GM23248 (cell line): ENCODE data around the gene CCDC201. TPM values are rescaled to one million over a fixed set of nuclear protein-coding genes. Genes with fewer than 3 reads are reported as not detected.

ENCODE experiments used
- DNase-seq: peaks from one replicate; pipeline ENCODE4 v3.0.0-alpha.2; 2015
- H2AFZ ChIP-seq: fragments of 200-600 bp; sonication (generic); 2 replicates; pipeline ENCODE4 v1.6.1; 2016; ENCODE audit warnings: antibody characterized with exemption
- H3F3A ChIP-seq: fragments of 200-600 bp; sonication (generic); 2 replicates; pipeline ENCODE4 v1.6.1; 2016; ENCODE audit warnings: mild to moderate bottlenecking, antibody characterized with exemption, mixed run types; ENCODE audit not compliant: insufficient read depth
- H3K27ac ChIP-seq: fragments of 200-600 bp; sonication (generic); 2 replicates; pipeline ENCODE4 v1.5.1; 2016; ENCODE audit warnings: mild to moderate bottlenecking
- H3K27me3 ChIP-seq: fragments of 200-600 bp; sonication (generic); replicated peaks from 2 replicates; pipeline ENCODE4 v1.6.1; 2016; ENCODE audit warnings: mild to moderate bottlenecking; ENCODE audit not compliant: insufficient read depth
- H3K36me3 ChIP-seq: fragments of 200-600 bp; sonication (generic); 2 replicates; pipeline ENCODE4 v1.6.1; 2016; ENCODE audit warnings: low read depth, mild to moderate bottlenecking
- H3K4me1 ChIP-seq: fragments of 200-600 bp; sonication (generic); 2 replicates; pipeline ENCODE4 v1.6.1; 2016; ENCODE audit warnings: mild to moderate bottlenecking; ENCODE audit not compliant: insufficient read depth
- H3K4me2 ChIP-seq: fragments of 200-600 bp; sonication (generic); one replicate; pipeline ENCODE4 v1.6.1; 2016; ENCODE audit warnings: mild to moderate bottlenecking; ENCODE audit not compliant: unreplicated experiment
- H3K4me3 ChIP-seq: fragments of 200-600 bp; sonication (generic); 2 replicates; pipeline ENCODE4 v1.5.1; 2016; ENCODE audit warnings: mild to moderate bottlenecking
- H3K79me2 ChIP-seq: fragments of 200-600 bp; sonication (generic); 2 replicates; pipeline ENCODE4 v1.6.1; 2016; ENCODE audit warnings: mild to moderate bottlenecking; ENCODE audit not compliant: insufficient read depth
- H3K9ac ChIP-seq: fragments of 200-600 bp; sonication (generic); 2 replicates; pipeline ENCODE4 v1.6.1; 2016; ENCODE audit warnings: mild to moderate bottlenecking
- H3K9me2 ChIP-seq: fragments of 200-600 bp; sonication (generic); 2 replicates; pipeline ENCODE4 v1.6.1; 2016; ENCODE audit warnings: mixed run types, mild to moderate bottlenecking, moderate library complexity; ENCODE audit not compliant: insufficient read depth
- H3K9me3 ChIP-seq: fragments of 200-600 bp; sonication (generic); one replicate; pipeline ENCODE4 v1.6.1; 2017; ENCODE audit warnings: low read depth
- H4K20me1 ChIP-seq: fragments of 200-600 bp; sonication (generic); 2 replicates; pipeline ENCODE4 v1.6.0; 2016; ENCODE audit not compliant: insufficient read depth
- EZH2 ChIP-seq: fragments of 200-600 bp; sonication (generic); IDR thresholded peaks from 2 replicates; pipeline ENCODE4 v1.6.1; 2018; ENCODE audit warnings: antibody characterized with exemption, mild to moderate bottlenecking; ENCODE audit not compliant: insufficient read depth, poor library complexity, severe bottlenecking
- EZH2phosphoT487 ChIP-seq: fragments of 200-600 bp; sonication (generic); IDR thresholded peaks from 2 replicates; pipeline ENCODE4 v1.6.1; 2018; ENCODE audit warnings: antibody characterized with exemption, moderate library complexity, mild to moderate bottlenecking, low read depth; ENCODE audit not compliant: insufficient read depth
- WGBS, 2 experiments: methylation state at CpG; one replicate each; pipeline ENCODE4 v1.1.6; 2015 to 2017; ENCODE audit warnings: low lambda C conversion rate in 2 of 2, low coverage in 1 of 2; ENCODE audit errors: missing lambda C conversion rate in 2 of 2; 5-methylcytosine and 5-hydroxymethylcytosine counted together
- in situ Hi-C: fragments of 300-500 bp; cut with MboI; formaldehyde crosslinking; loops from 2 replicates; pipeline ENCODE4 v1.15.0; 2020
- polyA plus RNA-seq: library from polyadenylated mRNA; unstranded; fragments of >200 nt; fragmentation: Nextera tagmentation; extraction: Ambion mirVana; gene quantifications from 2 replicates; pipeline ENCODE4 v1.2.1, GENCODE V29; 2016
- total RNA-seq: library from RNA; depleted of rRNA; stranded (reverse); fragments of >200 nt; shearing (Covaris generic); gene quantifications from 2 replicates; pipeline ENCODE4 v1.2.3, GENCODE V29; 2014; rRNA removed

CCDC201 gene
- total RNA-seq (not detected in 2 replicates), polyA plus RNA-seq (not detected in 2 replicates)

- WGBS, 2 experiments, result 92 to 95% methylated on average over 7 of the region's 7 CpGs
These were observed at the start of gene CCDC201 for GRCh38 chr7:45873035-45873354. Gene CCDC201, minus strand, starts transcription at chr7:45873082. Its CDS starts 75 bp downstream, at chr7:45873007.

GRCh38 chr7:45921699-45922519, 49.0 kb upstream of the CCDC201 start:
- Histone ChIP-seq H3K9me2 (no peaks in the 10 kb centered on the region), H3K4me1 (peaks cover 33% of the 10 kb centered on the region), H3K27ac (peak overlapping the region; percentile 75), H3K36me3 (peaks cover 35% of the 10 kb centered on the region), H3K27me3 (no peaks in the 10 kb centered on the region), H3K79me2 (peaks cover 40% of the 10 kb centered on the region), H3K4me2 (peak overlapping the region; percentile 95), H2AFZ (peak overlapping the region; percentile 49), H3F3A (peaks cover 68% of the 10 kb centered on the region), H4K20me1 (peaks cover 17% of the 10 kb centered on the region), H3K9ac (peak overlapping the region; percentile 96), H3K4me3 (peak overlapping the region; percentile 99), H3K9me3 (no peaks in the 10 kb centered on the region)
- peak; percentile 86 for DNase-seq
- WGBS, 2 experiments, result 2 to 3% methylated on average over 36 of the region's 36 CpGs
- no peak for TF ChIP-seq EZH2
- TF ChIP-seq EZH2phosphoT487, result no peak
- in situ Hi-C loops, result loop anchor here (5.0 to 25.0 kb wide), 4 partner anchors 430 to 1265 kb away; no protein-coding TSS in a partner anchor

More at GRCh38 chr7:45873035-45873354, at the start of gene CCDC201:
- in situ Hi-C loops, result loop anchor here (25.0 kb wide), 2 partner anchors 211 to 711 kb away; partner anchors contain the start of gene RAMP3
- no peaks in the 10 kb centered on the region for H3K36me3 ChIP-seq
- H3K4me2 ChIP-seq, result no peak within 1 kb of the TSS
- H3K9me3 ChIP-seq, result no peaks in the 10 kb centered on the region
- no peaks in the 10 kb centered on the region for H4K20me1 ChIP-seq
- H2AFZ ChIP-seq, result no peak within 1 kb of the TSS
- H3F3A ChIP-seq, result peaks cover 5% of the 10 kb centered on the region; the same call in 1 of the 2 replicates
- no peak within 1 kb of the TSS for H3K9ac ChIP-seq
- H3K79me2 ChIP-seq, result no peaks in the 10 kb centered on the region
- no peak within 1 kb of the TSS for H3K4me3 ChIP-seq
- no peaks in the 10 kb centered on the region for H3K27me3 ChIP-seq
- H3K4me1 ChIP-seq, result peaks cover 12% of the 10 kb centered on the region
- H3K9me2 ChIP-seq, result no peaks in the 10 kb centered on the region
- no peak within 1 kb of the TSS for H3K27ac ChIP-seq
- DNase-seq, result no peak
- TF ChIP-seq EZH2, result no peak
- no peak for TF ChIP-seq EZH2phosphoT487

GRCh38 chr7:45921381-45921698, 48.5 kb upstream of the CCDC201 start:
- peak overlapping the region; percentile 95 for H3K4me2 ChIP-seq
- peak overlapping the region; percentile 99 for H3K4me3 ChIP-seq
- TF ChIP-seq EZH2 (no peak), EZH2phosphoT487 (no peak)
- peaks cover 41% of the 10 kb centered on the region for H3K36me3 ChIP-seq
- peak overlapping the region; percentile 75 for H3K27ac ChIP-seq
- no peaks in the 10 kb centered on the region for H3K9me3 ChIP-seq
- H3F3A ChIP-seq, result peaks cover 74% of the 10 kb centered on the region
- peaks cover 46% of the 10 kb centered on the region for H3K79me2 ChIP-seq
- peaks cover 17% of the 10 kb centered on the region for H4K20me1 ChIP-seq
- no peaks in the 10 kb centered on the region for H3K27me3 ChIP-seq
- no peak for DNase-seq
- H3K4me1 ChIP-seq, result peaks cover 37% of the 10 kb centered on the region
- no peaks in the 10 kb centered on the region for H3K9me2 ChIP-seq
- WGBS, 2 experiments, result 4% methylated on average over 11 to 30 of the region's 31 CpGs
- peak overlapping the region; percentile 96 for H3K9ac ChIP-seq
- H2AFZ ChIP-seq, result peak overlapping the region; percentile 49
- in situ Hi-C loops, result loop anchor here (5.0 to 25.0 kb wide), 4 partner anchors 431 to 1266 kb away; no protein-coding TSS in a partner anchor

GRCh38 chr7:45920502-45921380, 47.9 kb upstream of the CCDC201 start, which contains the start of gene IGFBP3:
Gene IGFBP3, minus strand, starts transcription at chr7:45921272. Its CDS starts 132 bp downstream, at chr7:45921140.
- no peaks in the 10 kb centered on the region for H3K9me3 ChIP-seq
- peaks cover 47% of the 10 kb centered on the region for H3K36me3 ChIP-seq
- no peaks in the 10 kb centered on the region for H3K9me2 ChIP-seq
- peaks cover 17% of the 10 kb centered on the region for H4K20me1 ChIP-seq
- H3K4me2 ChIP-seq, result peak within 1 kb of the TSS; percentile 95
- H3K27ac ChIP-seq, result peak within 1 kb of the TSS; percentile 75
- peaks cover 80% of the 10 kb centered on the region for H3F3A ChIP-seq
- TF ChIP-seq EZH2phosphoT487 (no peak), EZH2 (no peak)
- peak within 1 kb of the TSS; percentile 49 for H2AFZ ChIP-seq
- H3K4me1 ChIP-seq, result peaks cover 40% of the 10 kb centered on the region
- in situ Hi-C loops, result loop anchor here (5.0 to 25.0 kb wide), 4 partner anchors 432 to 1267 kb away; no protein-coding TSS in a partner anchor
- peak within 1 kb of the TSS; percentile 99 for H3K4me3 ChIP-seq
- 1 to 2% methylated on average over 59 to 85 of the region's 111 CpGs for WGBS, 2 experiments
- peaks cover 52% of the 10 kb centered on the region for H3K79me2 ChIP-seq
- no peaks in the 10 kb centered on the region for H3K27me3 ChIP-seq
- H3K9ac ChIP-seq, result peak within 1 kb of the TSS; percentile 96
- peak; percentile 93 for DNase-seq
